ENCODE results near the gene SIAH3.

DNA sequence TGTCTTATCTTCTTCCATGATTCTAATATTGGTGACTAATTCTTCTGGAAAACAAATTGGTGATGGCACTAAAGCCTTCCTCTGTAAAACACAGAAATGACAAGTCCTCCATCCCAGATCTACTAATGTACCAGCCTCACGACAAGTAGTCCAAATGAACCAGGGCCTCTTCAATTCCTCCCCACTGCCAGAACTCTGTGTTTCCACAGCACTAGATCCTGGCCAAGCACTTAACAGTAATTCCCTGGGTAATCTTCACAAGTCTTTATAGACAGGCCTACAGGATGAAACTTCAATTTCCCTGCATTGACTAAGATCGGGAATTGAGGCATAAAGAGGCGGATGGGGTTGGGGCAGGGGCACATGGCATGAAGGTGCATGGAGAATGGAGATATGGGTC is 52.7 kb downstream of the SIAH3 start:
- TF ChIP-seq TAF1 (IDR thresholded peaks at IDR 0.05; ENCODE audit: low read depth) (no peak), CEBPB (IDR thresholded peaks at IDR 0.05) (no peak), YY1 (IDR thresholded peaks at IDR 0.05; ENCODE audit: low read depth) (no peak), EGR1 (IDR thresholded peaks at IDR 0.05) (no peak), FOXM1 (IDR thresholded peaks at IDR 0.05; ENCODE audit: borderline replicate concordance, low read depth) (no peak), TCF12 (IDR thresholded peaks at IDR 0.05; ENCODE audit: low read depth) (no peak), RAD21 (IDR thresholded peaks at IDR 0.05; ENCODE audit: low read depth) (no peak), CREB1 (IDR thresholded peaks at IDR 0.05; ENCODE audit: low read depth) (no peak), EP300 (IDR thresholded peaks at IDR 0.05; ENCODE audit: borderline replicate concordance) (no peak), TEAD4 (IDR thresholded peaks at IDR 0.05) (no peak), NFIC (IDR thresholded peaks at IDR 0.05) (no peak), ZBTB7A (IDR thresholded peaks at IDR 0.05; ENCODE audit: low read depth) (no peak)
- TF ChIP-seq, protein P1, sequence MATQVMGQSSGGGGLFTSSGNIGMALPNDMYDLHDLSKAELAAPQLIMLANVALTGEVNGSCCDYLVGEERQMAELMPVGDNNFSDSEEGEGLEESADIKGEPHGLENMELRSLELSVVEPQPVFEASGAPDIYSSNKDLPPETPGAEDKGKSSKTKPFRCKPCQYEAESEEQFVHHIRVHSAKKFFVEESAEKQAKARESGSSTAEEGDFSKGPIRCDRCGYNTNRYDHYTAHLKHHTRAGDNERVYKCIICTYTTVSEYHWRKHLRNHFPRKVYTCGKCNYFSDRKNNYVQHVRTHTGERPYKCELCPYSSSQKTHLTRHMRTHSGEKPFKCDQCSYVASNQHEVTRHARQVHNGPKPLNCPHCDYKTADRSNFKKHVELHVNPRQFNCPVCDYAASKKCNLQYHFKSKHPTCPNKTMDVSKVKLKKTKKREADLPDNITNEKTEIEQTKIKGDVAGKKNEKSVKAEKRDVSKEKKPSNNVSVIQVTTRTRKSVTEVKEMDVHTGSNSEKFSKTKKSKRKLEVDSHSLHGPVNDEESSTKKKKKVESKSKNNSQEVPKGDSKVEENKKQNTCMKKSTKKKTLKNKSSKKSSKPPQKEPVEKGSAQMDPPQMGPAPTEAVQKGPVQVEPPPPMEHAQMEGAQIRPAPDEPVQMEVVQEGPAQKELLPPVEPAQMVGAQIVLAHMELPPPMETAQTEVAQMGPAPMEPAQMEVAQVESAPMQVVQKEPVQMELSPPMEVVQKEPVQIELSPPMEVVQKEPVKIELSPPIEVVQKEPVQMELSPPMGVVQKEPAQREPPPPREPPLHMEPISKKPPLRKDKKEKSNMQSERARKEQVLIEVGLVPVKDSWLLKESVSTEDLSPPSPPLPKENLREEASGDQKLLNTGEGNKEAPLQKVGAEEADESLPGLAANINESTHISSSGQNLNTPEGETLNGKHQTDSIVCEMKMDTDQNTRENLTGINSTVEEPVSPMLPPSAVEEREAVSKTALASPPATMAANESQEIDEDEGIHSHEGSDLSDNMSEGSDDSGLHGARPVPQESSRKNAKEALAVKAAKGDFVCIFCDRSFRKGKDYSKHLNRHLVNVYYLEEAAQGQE (IDR thresholded peaks at IDR 0.05; ENCODE audit: low read depth): no peak
- TF ChIP-seq, protein P2, sequence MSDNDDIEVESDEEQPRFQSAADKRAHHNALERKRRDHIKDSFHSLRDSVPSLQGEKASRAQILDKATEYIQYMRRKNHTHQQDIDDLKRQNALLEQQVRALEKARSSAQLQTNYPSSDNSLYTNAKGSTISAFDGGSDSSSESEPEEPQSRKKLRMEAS (IDR thresholded peaks at IDR 0.05): no peak
